Stomach (tissue), 9 donors: ENCODE data around the gene STPG2. TPM values are rescaled to one million over a fixed set of nuclear protein-coding genes. Genes with fewer than 3 reads are reported as not detected.

Source experiments
- DNase-seq, 2 donors: peaks; one replicate each; pipeline versions ENCODE4 v3.0.0 to v3.0.0-alpha.2; 2013 to 2019
- H3K27ac ChIP-seq, 5 donors: fragments of 200-600 bp in 4 of 5; sonication (generic) in 4 of 5; one replicate each; pipeline ENCODE4 v1.5.1; 2013 to 2019; ENCODE audit warnings: mild to moderate bottlenecking in 1 of 5, moderate library complexity in 1 of 5
- H3K27me3 ChIP-seq, 3 donors: fragments of 200-600 bp; sonication (generic); one replicate each; pipeline ENCODE4 v1.5.1; 2017 to 2019; ENCODE audit warnings: mixed run types in 1 of 3
- H3K36me3 ChIP-seq, 4 donors: fragments of 200-600 bp; sonication (generic); 1 replicate in 3 of 4; 2 replicates in 1 of 4; pipeline ENCODE4 v1.5.1; 2016 to 2019
- H3K4me1 ChIP-seq, 4 donors: fragments of 200-600 bp; sonication (generic); one replicate each; pipeline ENCODE4 v1.5.1; 2016 to 2019
- H3K4me3 ChIP-seq, 4 donors: fragments of 200-600 bp; sonication (generic) in 3 of 4; one replicate each; pipeline ENCODE4 v1.5.1; 2016 to 2019; ENCODE audit warnings: mild to moderate bottlenecking in 1 of 4
- H3K9me3 ChIP-seq, 4 donors: fragments of 200-600 bp; sonication (generic); one replicate each; pipeline ENCODE4 v1.5.1; 2016 to 2019
- EP300 ChIP-seq: sonication (generic); formaldehyde crosslinking; IDR thresholded peaks from one replicate; pipeline ENCODE4 v1.6.1; 2017; ENCODE audit warnings: antibody characterized with exemption
- POLR2A ChIP-seq, 4 donors: fragments of 450-650 bp; IDR thresholded peaks; one replicate each; pipeline ENCODE4 v1.6.1; 2016; ENCODE audit warnings: antibody characterized with exemption in 4 of 4, control low read depth in 2 of 4, mild to moderate bottlenecking in 1 of 4, moderate library complexity in 1 of 4
- POLR2AphosphoS5 ChIP-seq, 3 donors: sonication (generic); formaldehyde crosslinking; IDR thresholded peaks; one replicate each; pipeline ENCODE4 v1.6.1; 2016; ENCODE audit warnings: antibody characterized with exemption in 3 of 3
- WGBS, 5 donors: extraction: QIAGEN DNeasy Blood & Tissue Kit in 3 of 5; methylation state at CpG; one replicate each; pipeline versions ENCODE4 v1.1.5 to v1.1.7; 2013 to 2018; 5-methylcytosine and 5-hydroxymethylcytosine counted together
- intact Hi-C: fragments of 100-400 bp; cut with DNase I; formaldehyde crosslinking; loops from one replicate; pipeline ENCODE4 v1.15.1; 2023; ENCODE audit warnings: low total_unique reads
- polyA plus RNA-seq, 3 donors: library from polyadenylated mRNA; stranded (reverse); fragments of 200-250 nt; gene quantifications; one replicate each; pipeline ENCODE4 v1.2.3, GENCODE V29; 2013
- total RNA-seq, 5 donors: library from RNA; depleted of rRNA; stranded (reverse); fragments of >200 nt; gene quantifications; one replicate each; pipeline versions ENCODE4 v1.1.0 to v1.2.3, GENCODE V29; 2014 to 2016
- TF ChIP-seq, protein P1 (sequence below), 7 experiments: fragments of 450-650 bp in 4 of 7; fragments of 200-600 bp in 3 of 7; sonication (generic) in 3 of 7; IDR thresholded peaks; one replicate each; pipeline ENCODE4 v1.5.1; 2016 to 2019; ENCODE audit warnings: antibody characterized with exemption in 7 of 7, control low read depth in 2 of 7, mild to moderate bottlenecking in 1 of 7
- donor health status: healthy with polysubstance abuse.
- donor health status: Bipolar disorder and iron deficiency.
- donor health status: healthy.

Gene STPG2
- total and polyA plus RNA-seq, 8 donors: 0.05 to 0.89 (median 0.49) TPM; not detected in 4

- Histone ChIP-seq H3K4me3 (no peak overlapping the region), H3K4me1 (no peaks in the 10 kb centered on the region), H3K9me3 (peaks cover 0 to 18% (median 7%) of the 10 kb centered on the region in 4 donors), H3K27ac (no peak overlapping the region), H3K27me3 (no peaks in the 10 kb centered on the region), H3K36me3 (no peaks in the 10 kb centered on the region)
- DNase-seq: no peak
- TF ChIP-seq POLR2AphosphoS5 (IDR thresholded peaks at IDR 0.05) (no peak), EP300 (no peak), POLR2A (IDR thresholded peaks at IDR 0.05) (no peak)
- TF ChIP-seq, protein P1, sequence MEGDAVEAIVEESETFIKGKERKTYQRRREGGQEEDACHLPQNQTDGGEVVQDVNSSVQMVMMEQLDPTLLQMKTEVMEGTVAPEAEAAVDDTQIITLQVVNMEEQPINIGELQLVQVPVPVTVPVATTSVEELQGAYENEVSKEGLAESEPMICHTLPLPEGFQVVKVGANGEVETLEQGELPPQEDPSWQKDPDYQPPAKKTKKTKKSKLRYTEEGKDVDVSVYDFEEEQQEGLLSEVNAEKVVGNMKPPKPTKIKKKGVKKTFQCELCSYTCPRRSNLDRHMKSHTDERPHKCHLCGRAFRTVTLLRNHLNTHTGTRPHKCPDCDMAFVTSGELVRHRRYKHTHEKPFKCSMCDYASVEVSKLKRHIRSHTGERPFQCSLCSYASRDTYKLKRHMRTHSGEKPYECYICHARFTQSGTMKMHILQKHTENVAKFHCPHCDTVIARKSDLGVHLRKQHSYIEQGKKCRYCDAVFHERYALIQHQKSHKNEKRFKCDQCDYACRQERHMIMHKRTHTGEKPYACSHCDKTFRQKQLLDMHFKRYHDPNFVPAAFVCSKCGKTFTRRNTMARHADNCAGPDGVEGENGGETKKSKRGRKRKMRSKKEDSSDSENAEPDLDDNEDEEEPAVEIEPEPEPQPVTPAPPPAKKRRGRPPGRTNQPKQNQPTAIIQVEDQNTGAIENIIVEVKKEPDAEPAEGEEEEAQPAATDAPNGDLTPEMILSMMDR (IDR thresholded peaks at IDR 0.05): no peak
- WGBS, 5 donors: 83 to 95% (median 93%) methylated on average over 5 of the region's 5 CpGs
- intact Hi-C loops: no loop called here
Measured at GRCh38 chr4:97589481-97590196, 553.6 kb downstream of the STPG2 start.

- WGBS, 5 donors: 78 to 86% (median 84%) methylated on average over 2 of the region's 2 CpGs
- DNase-seq: no peak
- Histone ChIP-seq H3K9me3 (peaks cover 0 to 6% (median 3%) of the 10 kb centered on the region in 4 donors), H3K4me3 (no peak overlapping the region), H3K27ac (no peak overlapping the region), H3K4me1 (no peaks in the 10 kb centered on the region), H3K36me3 (no peaks in the 10 kb centered on the region), H3K27me3 (no peaks in the 10 kb centered on the region)
- intact Hi-C loops: no loop called here
- TF ChIP-seq, protein P1 (IDR thresholded peaks at IDR 0.05): no peak
- TF ChIP-seq EP300 (no peak), POLR2AphosphoS5 (IDR thresholded peaks at IDR 0.05) (no peak), POLR2A (IDR thresholded peaks at IDR 0.05) (no peak)
Measured at GRCh38 chr4:97587912-97588311, 555.4 kb downstream of the STPG2 start.

GRCh38 chr4:97585274-97585673 lies 558.0 kb downstream of the STPG2 start:
- intact Hi-C loops: no loop called here

DNA sequence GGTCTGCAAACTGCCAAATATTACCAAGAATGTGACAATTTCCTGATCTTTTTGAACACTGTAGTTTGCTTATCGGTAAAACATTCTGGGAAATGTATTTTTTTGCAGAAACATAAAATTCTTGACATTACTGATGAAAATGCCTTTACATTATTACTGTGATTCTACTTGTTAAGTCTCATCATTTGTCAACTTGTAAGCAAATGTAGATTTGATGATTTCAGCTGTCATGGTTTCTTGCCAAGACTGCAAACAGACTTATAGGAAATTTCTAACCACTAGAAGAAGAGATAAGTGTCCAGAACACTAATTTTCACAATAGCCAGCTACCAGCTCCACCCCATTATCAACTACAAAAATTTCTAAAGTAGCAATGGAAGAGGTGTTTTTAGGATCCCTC lies 560.4 kb downstream of the STPG2 start:
- H3K36me3 ChIP-seq: no peaks in the 10 kb centered on the region
- H3K4me1 ChIP-seq: no peaks in the 10 kb centered on the region
- TF ChIP-seq, protein P1 (IDR thresholded peaks at IDR 0.05): no peak
- TF ChIP-seq POLR2A (IDR thresholded peaks at IDR 0.05) (no peak), EP300 (no peak), POLR2AphosphoS5 (IDR thresholded peaks at IDR 0.05) (no peak)
- no peak for DNase-seq
- no peak overlapping the region for H3K4me3 ChIP-seq
- no peak overlapping the region for H3K27ac ChIP-seq
- H3K9me3 ChIP-seq: no peaks in the 10 kb centered on the region
- WGBS, 5 donors: 36 to 51% (median 36%) methylated on average over 1 of the region's 1 CpG
- intact Hi-C loops: no loop called here
- no peaks in the 10 kb centered on the region for H3K27me3 ChIP-seq

More at GRCh38 chr4:97585274-97585673, 558.0 kb downstream of the STPG2 start:
- Histone ChIP-seq H3K27ac (no peak overlapping the region), H3K4me3 (no peak overlapping the region), H3K36me3 (no peaks in the 10 kb centered on the region), H3K4me1 (no peaks in the 10 kb centered on the region), H3K27me3 (no peaks in the 10 kb centered on the region), H3K9me3 (no peaks in the 10 kb centered on the region)
- TF ChIP-seq, protein P1 (IDR thresholded peaks at IDR 0.05): no peak
- TF ChIP-seq EP300 (no peak), POLR2A (IDR thresholded peaks at IDR 0.05) (no peak), POLR2AphosphoS5 (IDR thresholded peaks at IDR 0.05) (no peak)
- no peak for DNase-seq
